BLaER1 treated with 17β-estradiol and CSF1 and Interleukin-3, amounts not matched to agents 10 nM and 100 nM (cell line): ENCODE measurements around the gene PRCD.

Experiments used
- H3K27ac ChIP-seq, 11 experiments: shearing (Covaris generic); formaldehyde crosslinking; 2 replicates each; pipeline ENCODE4 v1.8.1; 2022
- H3K27me3 ChIP-seq, 11 experiments: shearing (Covaris generic); formaldehyde crosslinking; 2 replicates each; pipeline ENCODE4 v1.8.1; 2022
- H3K36me3 ChIP-seq, 11 experiments: shearing (Covaris generic); formaldehyde crosslinking; 2 replicates each; pipeline ENCODE4 v1.8.1; 2022
- H3K4me1 ChIP-seq, 10 experiments: shearing (Covaris generic); formaldehyde crosslinking; 2 replicates each; pipeline ENCODE4 v1.8.1; 2022
- H3K4me2 ChIP-seq, 11 experiments: shearing (Covaris generic); formaldehyde crosslinking; 2 replicates each; pipeline ENCODE4 v1.8.1; 2022
- H3K4me3 ChIP-seq, 10 experiments: shearing (Covaris generic); formaldehyde crosslinking; 2 replicates each; pipeline ENCODE4 v1.8.1; 2022
- H3K9ac ChIP-seq, 11 experiments: shearing (Covaris generic); formaldehyde crosslinking; 2 replicates each; pipeline ENCODE4 v1.8.1; 2022
- H3K9me3 ChIP-seq, 11 experiments: shearing (Covaris generic); formaldehyde crosslinking; replicated peaks in 1 of 11; 2 replicates each; pipeline ENCODE4 v1.8.1; 2022
- H4K20me1 ChIP-seq, 11 experiments: shearing (Covaris generic); formaldehyde crosslinking; 2 replicates each; pipeline ENCODE4 v1.8.1; 2022
- Cebpa-rat ChIP-seq, 11 experiments: shearing (Covaris generic); IDR thresholded peaks; 2 replicates each; pipeline ENCODE4 v1.8.1; 2022

PRCD gene

GRCh38 chr17:76495663-76496400 lies 44.0 kb upstream of the PRCD start:
- Histone ChIP-seq H3K27me3 (no peaks in the 10 kb centered on the region), H3K4me1 (peaks cover 80 to 100% (median 95%) of the 10 kb centered on the region in 10 experiments), H3K4me3 (peak overlapping the region in 3 of 10 experiments; percentile 1 to 98 (median 5); a peak in 1 of 20 replicates), H3K9me3 (no peaks in the 10 kb centered on the region), H3K36me3 (peaks cover 0 to 42% (median 17%) of the 10 kb centered on the region in 11 experiments; a peak in 12 of 22 replicates), H4K20me1 (peaks cover 0 to 60% (median 51%) of the 10 kb centered on the region in 11 experiments; a peak in 18 of 22 replicates), H3K9ac (peak overlapping the region; percentile 80 to 93 (median 87); a peak in 17 of 22 replicates), H3K4me2 (peak overlapping the region; percentile 94 to 100 (median 98)), H3K27ac (peak overlapping the region in 10 of 11 experiments; percentile 10 to 98 (median 94); a peak in 15 of 22 replicates)
- TF ChIP-seq Cebpa-rat (IDR thresholded peaks at IDR 0.05): no peak

- H3K9me3 ChIP-seq: no peaks in the 10 kb centered on the region
- TF ChIP-seq Cebpa-rat (IDR thresholded peaks at IDR 0.05): no peak
- H3K27me3 ChIP-seq: no peaks in the 10 kb centered on the region
- peak overlapping the region in 7 of 11 experiments; percentile 10 to 98 (median 94); a peak in 9 of 22 replicates for H3K27ac ChIP-seq
- H4K20me1 ChIP-seq: peaks cover 0 to 61% (median 51%) of the 10 kb centered on the region in 11 experiments; a peak in 18 of 22 replicates
- peak overlapping the region in 2 of 10 experiments; percentile 95 to 98; a peak in 3 of 20 replicates for H3K4me3 ChIP-seq
- H3K9ac ChIP-seq: peak overlapping the region in 6 of 11 experiments; percentile 44 to 93 (median 88); a peak in 9 of 22 replicates
- peaks cover 0 to 42% (median 17%) of the 10 kb centered on the region in 11 experiments; a peak in 12 of 22 replicates for H3K36me3 ChIP-seq
- peaks cover 74 to 95% (median 89%) of the 10 kb centered on the region in 10 experiments for H3K4me1 ChIP-seq
- peak overlapping the region; percentile 94 to 100 (median 99); a peak in 20 of 22 replicates for H3K4me2 ChIP-seq
These were observed 43.4 kb upstream of the PRCD start for GRCh38 chr17:76496464-76496863.

- TF ChIP-seq Cebpa-rat (IDR thresholded peaks at IDR 0.05): no peak
- H3K27ac ChIP-seq: peak overlapping the region; percentile 14 to 97 (median 87); a peak in 17 of 22 replicates
- H3K9ac ChIP-seq: peak overlapping the region in 10 of 11 experiments; percentile 84 to 95 (median 90); a peak in 15 of 22 replicates
- H3K9me3 ChIP-seq: no peaks in the 10 kb centered on the region
- peaks cover 74 to 95% (median 89%) of the 10 kb centered on the region in 10 experiments for H3K4me1 ChIP-seq
- H4K20me1 ChIP-seq: peaks cover 0 to 61% (median 51%) of the 10 kb centered on the region in 11 experiments; a peak in 18 of 22 replicates
- H3K4me2 ChIP-seq: peak overlapping the region; percentile 94 to 100 (median 98)
- H3K4me3 ChIP-seq: peak overlapping the region in 7 of 10 experiments; percentile 41 to 98 (median 95); a peak in 8 of 20 replicates
- peaks cover 0 to 42% (median 17%) of the 10 kb centered on the region in 11 experiments; a peak in 12 of 22 replicates for H3K36me3 ChIP-seq
- H3K27me3 ChIP-seq: no peaks in the 10 kb centered on the region
These were observed 42.2 kb upstream of the PRCD start for GRCh38 chr17:76497699-76497978.

GRCh38 chr17:76497979-76498875 lies 41.6 kb upstream of the PRCD start:
- Histone ChIP-seq H4K20me1 (peaks cover 0 to 61% (median 51%) of the 10 kb centered on the region in 11 experiments; a peak in 18 of 22 replicates), H3K4me3 (peak overlapping the region in 8 of 10 experiments; percentile 88 to 99 (median 96); a peak in 15 of 20 replicates), H3K9ac (peak overlapping the region; percentile 84 to 95 (median 90)), H3K27ac (peak overlapping the region; percentile 14 to 97 (median 87); a peak in 20 of 22 replicates), H3K27me3 (no peaks in the 10 kb centered on the region), H3K36me3 (peaks cover 0 to 42% (median 17%) of the 10 kb centered on the region in 11 experiments; a peak in 12 of 22 replicates), H3K9me3 (no peaks in the 10 kb centered on the region), H3K4me1 (peaks cover 76 to 93% (median 90%) of the 10 kb centered on the region in 10 experiments), H3K4me2 (peak overlapping the region; percentile 94 to 100 (median 98))
- no peak for TF ChIP-seq Cebpa-rat (IDR thresholded peaks at IDR 0.05)

- H4K20me1 ChIP-seq: peaks cover 0 to 61% (median 51%) of the 10 kb centered on the region in 11 experiments; a peak in 18 of 22 replicates
These were observed 41.0 kb upstream of the PRCD start for GRCh38 chr17:76498876-76499251.

GRCh38 chr17:76499267-76499667 lies 40.6 kb upstream of the PRCD start:
- peaks cover 76 to 92% (median 86%) of the 10 kb centered on the region in 10 experiments for H3K4me1 ChIP-seq

More at GRCh38 chr17:76498876-76499251, 41.0 kb upstream of the PRCD start:
- H3K9ac ChIP-seq: peak overlapping the region; percentile 84 to 95 (median 90); a peak in 21 of 22 replicates
- H3K4me2 ChIP-seq: peak overlapping the region; percentile 94 to 100 (median 98)
- no peaks in the 10 kb centered on the region for H3K27me3 ChIP-seq
- TF ChIP-seq Cebpa-rat (IDR thresholded peaks at IDR 0.05): no peak
- peaks cover 76 to 92% (median 87%) of the 10 kb centered on the region in 10 experiments for H3K4me1 ChIP-seq
- no peaks in the 10 kb centered on the region for H3K9me3 ChIP-seq
- peaks cover 0 to 42% (median 17%) of the 10 kb centered on the region in 11 experiments; a peak in 12 of 22 replicates for H3K36me3 ChIP-seq
- peak overlapping the region; percentile 32 to 99 (median 96); a peak in 19 of 20 replicates for H3K4me3 ChIP-seq
- peak overlapping the region; percentile 14 to 97 (median 87); a peak in 20 of 22 replicates for H3K27ac ChIP-seq

GRCh38 chr17:76500074-76500746 lies 39.6 kb upstream of the PRCD start:
- no peak for TF ChIP-seq Cebpa-rat (IDR thresholded peaks at IDR 0.05)
- Histone ChIP-seq H3K9ac (peak overlapping the region; percentile 84 to 95 (median 90)), H3K9me3 (no peaks in the 10 kb centered on the region), H3K27me3 (no peaks in the 10 kb centered on the region), H3K4me2 (peak overlapping the region; percentile 94 to 100 (median 98)), H3K36me3 (peaks cover 0 to 36% (median 17%) of the 10 kb centered on the region in 11 experiments; a peak in 10 of 22 replicates), H3K4me1 (peaks cover 69 to 91% (median 82%) of the 10 kb centered on the region in 10 experiments), H4K20me1 (peaks cover 0 to 56% (median 51%) of the 10 kb centered on the region in 11 experiments; a peak in 18 of 22 replicates), H3K27ac (peak overlapping the region; percentile 78 to 97 (median 88)), H3K4me3 (peak overlapping the region; percentile 88 to 99 (median 96))

More at GRCh38 chr17:76499267-76499667, 40.6 kb upstream of the PRCD start:
- H3K36me3 ChIP-seq: peaks cover 0 to 42% (median 17%) of the 10 kb centered on the region in 11 experiments; a peak in 12 of 22 replicates
- H3K9me3 ChIP-seq: no peaks in the 10 kb centered on the region
- TF ChIP-seq Cebpa-rat (IDR thresholded peaks at IDR 0.05): no peak
- peak overlapping the region; percentile 32 to 99 (median 96); a peak in 19 of 20 replicates for H3K4me3 ChIP-seq
- no peaks in the 10 kb centered on the region for H3K27me3 ChIP-seq
- H3K9ac ChIP-seq: peak overlapping the region; percentile 84 to 95 (median 90); a peak in 21 of 22 replicates
- peak overlapping the region; percentile 8 to 97 (median 87); a peak in 20 of 22 replicates for H3K27ac ChIP-seq
- H4K20me1 ChIP-seq: peaks cover 0 to 61% (median 51%) of the 10 kb centered on the region in 11 experiments; a peak in 18 of 22 replicates
- peak overlapping the region; percentile 94 to 100 (median 98) for H3K4me2 ChIP-seq
